Measurements from ENCODE around the gene PDHA2.

Gene PDHA2

GRCh38 chr4:95831166-95831565 is 8.7 kb upstream of the PDHA2 start:
- TF ChIP-seq SP1 (IDR thresholded peaks at IDR 0.05) = no peak
- TF ChIP-seq FOXK2 (IDR thresholded peaks at IDR 0.05) = no peak
- no peak for TF ChIP-seq HDGF (IDR thresholded peaks at IDR 0.05; ENCODE audit: borderline replicate concordance)
- no peak for TF ChIP-seq CTBP1 (IDR thresholded peaks at IDR 0.05; ENCODE audit: borderline replicate concordance)
- no peak for TF ChIP-seq SUZ12 (IDR thresholded peaks at IDR 0.05)
- TF ChIP-seq L3MBTL2 (conservative IDR thresholded peaks at IDR 0.05) = no peak
- no peak for TF ChIP-seq TARDBP (IDR thresholded peaks at IDR 0.05)
- no peak for TF ChIP-seq ELF4 (IDR thresholded peaks at IDR 0.05)
- TF ChIP-seq NFRKB (IDR thresholded peaks at IDR 0.05) = no peak
- TF ChIP-seq ZNF384 (IDR thresholded peaks at IDR 0.05) = no peak
- TF ChIP-seq FOXA1 (IDR thresholded peaks at IDR 0.05) = no peak
- no peak for TF ChIP-seq PKNOX1 (IDR thresholded peaks at IDR 0.05)
- TF ChIP-seq FOXM1 (IDR thresholded peaks at IDR 0.05; ENCODE audit: borderline replicate concordance) = no peak
- TF ChIP-seq ARNT (IDR thresholded peaks at IDR 0.05) = no peak
- no peak for TF ChIP-seq LEF1 (IDR thresholded peaks at IDR 0.05; ENCODE audit: borderline replicate concordance)
- TF ChIP-seq BHLHE40 (IDR thresholded peaks at IDR 0.05; ENCODE audit: borderline replicate concordance) = no peak
- no peak for DNase-seq (ENCODE audit: extremely low spot score)
- CTCF ChIA-PET = no interaction called here
- POLR2A ChIA-PET = no interaction called here

GRCh38 chr4:95833711-95834194 is 6.1 kb upstream of the PDHA2 start:
- ChIA-PET CTCF (no interaction called here), POLR2A (no interaction called here)
- TF ChIP-seq ELF4 (IDR thresholded peaks at IDR 0.05) (no peak), NFRKB (IDR thresholded peaks at IDR 0.05) (no peak), HDGF (IDR thresholded peaks at IDR 0.05; ENCODE audit: borderline replicate concordance) (no peak), L3MBTL2 (conservative IDR thresholded peaks at IDR 0.05) (no peak), FOXA1 (IDR thresholded peaks at IDR 0.05) (no peak), SUZ12 (IDR thresholded peaks at IDR 0.05) (no peak), TARDBP (IDR thresholded peaks at IDR 0.05) (no peak), CTBP1 (IDR thresholded peaks at IDR 0.05; ENCODE audit: borderline replicate concordance) (no peak), LEF1 (IDR thresholded peaks at IDR 0.05; ENCODE audit: borderline replicate concordance) (no peak), FOXK2 (IDR thresholded peaks at IDR 0.05) (no peak), FOXM1 (IDR thresholded peaks at IDR 0.05; ENCODE audit: borderline replicate concordance) (no peak), ARNT (IDR thresholded peaks at IDR 0.05) (no peak), ZNF384 (IDR thresholded peaks at IDR 0.05) (no peak), BHLHE40 (IDR thresholded peaks at IDR 0.05; ENCODE audit: borderline replicate concordance) (no peak), SP1 (IDR thresholded peaks at IDR 0.05) (no peak), PKNOX1 (IDR thresholded peaks at IDR 0.05) (no peak)
- no peak for DNase-seq (ENCODE audit: extremely low spot score)

- ChIA-PET CTCF (no interaction called here), POLR2A (no interaction called here)
- TF ChIP-seq ELF4 (IDR thresholded peaks at IDR 0.05) (no peak), CTBP1 (IDR thresholded peaks at IDR 0.05; ENCODE audit: borderline replicate concordance) (no peak), ZNF384 (IDR thresholded peaks at IDR 0.05) (no peak), ARNT (IDR thresholded peaks at IDR 0.05) (no peak), BHLHE40 (IDR thresholded peaks at IDR 0.05; ENCODE audit: borderline replicate concordance) (no peak)
- DNase-seq (ENCODE audit: extremely low spot score) = peak; percentile 33
These were observed 4.2 kb upstream of the PDHA2 start for GRCh38 chr4:95835672-95836071.

- no peak for DNase-seq (ENCODE audit: extremely low spot score)
- ChIA-PET CTCF (no interaction called here), POLR2A (no interaction called here)
- TF ChIP-seq PKNOX1 (IDR thresholded peaks at IDR 0.05) = no peak
- TF ChIP-seq ZNF384 (IDR thresholded peaks at IDR 0.05) = no peak
- no peak for TF ChIP-seq FOXK2 (IDR thresholded peaks at IDR 0.05)
- TF ChIP-seq SUZ12 (IDR thresholded peaks at IDR 0.05) = no peak
- TF ChIP-seq CTBP1 (IDR thresholded peaks at IDR 0.05; ENCODE audit: borderline replicate concordance) = no peak
- no peak for TF ChIP-seq FOXA1 (IDR thresholded peaks at IDR 0.05)
- no peak for TF ChIP-seq HDGF (IDR thresholded peaks at IDR 0.05; ENCODE audit: borderline replicate concordance)
- no peak for TF ChIP-seq NFRKB (IDR thresholded peaks at IDR 0.05)
- TF ChIP-seq FOXM1 (IDR thresholded peaks at IDR 0.05; ENCODE audit: borderline replicate concordance) = no peak
- TF ChIP-seq ELF4 (IDR thresholded peaks at IDR 0.05) = no peak
- TF ChIP-seq SP1 (IDR thresholded peaks at IDR 0.05) = no peak
- TF ChIP-seq ARNT (IDR thresholded peaks at IDR 0.05) = no peak
- no peak for TF ChIP-seq LEF1 (IDR thresholded peaks at IDR 0.05; ENCODE audit: borderline replicate concordance)
- no peak for TF ChIP-seq TARDBP (IDR thresholded peaks at IDR 0.05)
- TF ChIP-seq BHLHE40 (IDR thresholded peaks at IDR 0.05; ENCODE audit: borderline replicate concordance) = no peak
- TF ChIP-seq L3MBTL2 (conservative IDR thresholded peaks at IDR 0.05) = no peak
These were observed 1.7 kb upstream of the PDHA2 start for GRCh38 chr4:95838192-95838591.

- POLR2A ChIA-PET = no interaction called here
- TF ChIP-seq SUZ12 (IDR thresholded peaks at IDR 0.05) = no peak
- no peak for TF ChIP-seq HDGF (IDR thresholded peaks at IDR 0.05; ENCODE audit: borderline replicate concordance)
- no peak for TF ChIP-seq LEF1 (IDR thresholded peaks at IDR 0.05; ENCODE audit: borderline replicate concordance)
- TF ChIP-seq TARDBP (IDR thresholded peaks at IDR 0.05) = no peak
- TF ChIP-seq NFRKB (IDR thresholded peaks at IDR 0.05) = no peak
- no peak for TF ChIP-seq FOXK2 (IDR thresholded peaks at IDR 0.05)
- TF ChIP-seq FOXA1 (IDR thresholded peaks at IDR 0.05) = no peak
- TF ChIP-seq BHLHE40 (IDR thresholded peaks at IDR 0.05; ENCODE audit: borderline replicate concordance) = no peak
- TF ChIP-seq L3MBTL2 (conservative IDR thresholded peaks at IDR 0.05) = no peak
- TF ChIP-seq ZNF384 (IDR thresholded peaks at IDR 0.05) = no peak
- TF ChIP-seq SP1 (IDR thresholded peaks at IDR 0.05) = no peak
- no peak for TF ChIP-seq CTBP1 (IDR thresholded peaks at IDR 0.05; ENCODE audit: borderline replicate concordance)
- no peak for TF ChIP-seq ARNT (IDR thresholded peaks at IDR 0.05)
- TF ChIP-seq ELF4 (IDR thresholded peaks at IDR 0.05) = no peak
- no peak for TF ChIP-seq FOXM1 (IDR thresholded peaks at IDR 0.05; ENCODE audit: borderline replicate concordance)
- CTCF ChIA-PET = no interaction called here
- DNase-seq (ENCODE audit: extremely low spot score) = no peak
These were observed 8.1 kb downstream of the PDHA2 start for GRCh38 chr4:95847908-95848460.

GRCh38 chr4:95850161-95850560 is 10.3 kb downstream of the PDHA2 start:
- CTCF ChIA-PET = no interaction called here
- POLR2A ChIA-PET = no interaction called here
- TF ChIP-seq SP1 (IDR thresholded peaks at IDR 0.05) = no peak
- TF ChIP-seq SUZ12 (IDR thresholded peaks at IDR 0.05) = no peak
- no peak for TF ChIP-seq FOXM1 (IDR thresholded peaks at IDR 0.05; ENCODE audit: borderline replicate concordance)
- no peak for TF ChIP-seq CTBP1 (IDR thresholded peaks at IDR 0.05; ENCODE audit: borderline replicate concordance)
- TF ChIP-seq TARDBP (IDR thresholded peaks at IDR 0.05) = no peak
- no peak for TF ChIP-seq HDGF (IDR thresholded peaks at IDR 0.05; ENCODE audit: borderline replicate concordance)
- no peak for TF ChIP-seq ARNT (IDR thresholded peaks at IDR 0.05)
- no peak for TF ChIP-seq BHLHE40 (IDR thresholded peaks at IDR 0.05; ENCODE audit: borderline replicate concordance)
- no peak for DNase-seq (ENCODE audit: extremely low spot score)

All from HEK293T (cell line).